Natural killer cell (primary cell): ENCODE results near the gene PLSCR3. TPM values are rescaled to one million over a fixed set of nuclear protein-coding genes. Genes with fewer than 3 reads are reported as not detected.

Source experiments
- ATAC-seq, 3 donors: fragments of 150-1000 bp in 2 of 3; fragments of 200-7000 bp in 1 of 3; cut with Tn5 transposase; 1 replicate in 1 of 3; 2 replicates in 2 of 3; pipeline ENCODE4 v1.10.0; 2021; ENCODE audit warnings: mild to moderate bottlenecking in 2 of 3, moderate library complexity in 2 of 3
- DNase-seq, 2 donors: peaks; one replicate each; pipeline versions ENCODE4 v3.0.0 to v3.0.0-alpha.2; 2013 to 2021; ENCODE audit warnings: mixed read lengths in 1 of 2
- H3K27ac ChIP-seq: one replicate; pipeline ENCODE4 v1.5.1; 2013; ENCODE audit warnings: mild to moderate bottlenecking, low read length
- H3K27me3 ChIP-seq: one replicate; pipeline ENCODE4 v1.6.1; 2013; ENCODE audit warnings: low read length; ENCODE audit not compliant: control insufficient read depth, insufficient read depth
- H3K36me3 ChIP-seq: one replicate; pipeline ENCODE4 v1.6.1; 2013; ENCODE audit warnings: low read length; ENCODE audit not compliant: control insufficient read depth, insufficient read depth
- H3K4me1 ChIP-seq: one replicate; pipeline ENCODE4 v1.6.1; 2013; ENCODE audit warnings: low read length; ENCODE audit not compliant: control insufficient read depth, insufficient read depth
- H3K4me3 ChIP-seq: one replicate; pipeline ENCODE4 v1.5.1; 2013; ENCODE audit warnings: low read length
- H3K9me3 ChIP-seq: one replicate; pipeline ENCODE4 v1.6.1; 2013; ENCODE audit warnings: low read length; ENCODE audit not compliant: control insufficient read depth, insufficient read depth
- H3K27ac Mint-ChIP-seq, 2 donors: one replicate each; pipeline ENCODE4 v1.8.0; 2022; ENCODE audit warnings: mild to moderate bottlenecking in 2 of 2, mixed read lengths in 2 of 2, moderate library complexity in 1 of 2
- H3K27me3 Mint-ChIP-seq, 2 donors: one replicate each; pipeline ENCODE4 v1.8.0; 2022; ENCODE audit warnings: low read depth in 2 of 2, mixed read lengths in 2 of 2
- H3K36me3 Mint-ChIP-seq: one replicate; pipeline ENCODE4 v1.8.0; 2022; ENCODE audit warnings: mixed read lengths
- H3K4me1 Mint-ChIP-seq, 2 donors: one replicate each; pipeline ENCODE4 v1.8.0; 2022; ENCODE audit warnings: mixed read lengths in 2 of 2
- H3K4me3 Mint-ChIP-seq: one replicate; pipeline ENCODE4 v1.8.0; 2022; ENCODE audit warnings: mild to moderate bottlenecking, moderate library complexity, mixed read lengths
- H3K9me3 Mint-ChIP-seq, 2 donors: one replicate each; pipeline ENCODE4 v1.8.0; 2022; ENCODE audit warnings: mixed read lengths in 2 of 2
- CTCF ChIP-seq: fragments of 200-600 bp; IDR thresholded peaks from one replicate; pipeline ENCODE4 v1.8.0; 2022; ENCODE audit warnings: antibody characterized with exemption
- WGBS: methylation state at CpG from one replicate; pipeline ENCODE4 v1.1.7; 2013; ENCODE audit warnings: missing lambda C conversion rate; ENCODE audit not compliant: insufficient coverage; 5-methylcytosine and 5-hydroxymethylcytosine counted together
- intact Hi-C: fragments of 100-400 bp; cut with micrococcal nuclease; formaldehyde crosslinking; loops from one replicate; pipeline ENCODE4 v1.14.2; 2022
- total RNA-seq, 4 donors: library from RNA; stranded (reverse); fragments of 120-200 nt in 1 of 4; gene quantifications; one replicate each; pipeline versions ENCODE4 v1.2.3 to v1.2.4, GENCODE V29; 2013 to 2022

Gene PLSCR3
- total RNA-seq, 3 donors from 2014 or later (not counting 1 experiment from before 2014, with no cell fraction given) = 38.2 to 57.8 (median 47.0) TPM

- intact Hi-C loops = no loop called here
- Histone ChIP-seq H3K4me1 (no peaks in the 10 kb centered on the region), H3K36me3 (no peaks in the 10 kb centered on the region), H3K27me3 (no peaks in the 10 kb centered on the region), H3K4me3 (no peak overlapping the region), H3K27ac (no peak overlapping the region), H3K9me3 (no peaks in the 10 kb centered on the region)
- Mint-ChIP-seq H3K9me3 (no peaks in the 10 kb centered on the region), H3K4me1 (no peaks in the 10 kb centered on the region), H3K36me3 (no peaks in the 10 kb centered on the region), H3K27me3 (peaks cover 0 to 2% of the 10 kb centered on the region in 2 donors), H3K27ac (no peak overlapping the region), H3K4me3 (no peak overlapping the region)
- ATAC-seq (no peak), DNase-seq (no peak)
- 89% methylated on average over 14 of the region's 14 CpGs for WGBS
- no peak for TF ChIP-seq CTCF
These were observed 20.5 kb upstream of the PLSCR3 start for GRCh38 chr17:7414837-7415236.

- Mint-ChIP-seq H3K27me3 (peaks cover 6 to 11% of the 10 kb centered on the region in 2 donors), H3K4me1 (peaks cover 0 to 4% of the 10 kb centered on the region in 2 donors), H3K36me3 (no peaks in the 10 kb centered on the region), H3K27ac (no peak overlapping the region), H3K9me3 (no peaks in the 10 kb centered on the region), H3K4me3 (no peak overlapping the region)
- Histone ChIP-seq H3K4me1 (peaks cover 3% of the 10 kb centered on the region), H3K4me3 (no peak overlapping the region), H3K27me3 (no peaks in the 10 kb centered on the region), H3K9me3 (no peaks in the 10 kb centered on the region), H3K36me3 (no peaks in the 10 kb centered on the region), H3K27ac (no peak overlapping the region)
- no peak for DNase-seq
- no peak for ATAC-seq
- TF ChIP-seq CTCF = no peak
- intact Hi-C loops = no loop called here
- 85% methylated on average over 6 of the region's 6 CpGs for WGBS
These were observed 19.1 kb upstream of the PLSCR3 start for GRCh38 chr17:7413346-7413985.

- Mint-ChIP-seq H3K36me3 (no peaks in the 10 kb centered on the region), H3K27me3 (peaks cover 6 to 16% of the 10 kb centered on the region in 2 donors), H3K27ac (no peak overlapping the region), H3K9me3 (no peaks in the 10 kb centered on the region), H3K4me1 (peaks cover 0 to 12% of the 10 kb centered on the region in 2 donors), H3K4me3 (no peak overlapping the region)
- TF ChIP-seq CTCF = no peak
- intact Hi-C loops = no loop called here
- ATAC-seq (no peak), DNase-seq (no peak)
- H3K4me1 ChIP-seq = peaks cover 4% of the 10 kb centered on the region
- no peak overlapping the region for H3K4me3 ChIP-seq
- H3K9me3 ChIP-seq = no peaks in the 10 kb centered on the region
- H3K27me3 ChIP-seq = no peaks in the 10 kb centered on the region
- H3K36me3 ChIP-seq = no peaks in the 10 kb centered on the region
- 93% methylated on average over 8 of the region's 8 CpGs for WGBS
- no peak overlapping the region for H3K27ac ChIP-seq
These were observed 17.1 kb upstream of the PLSCR3 start for GRCh38 chr17:7411427-7411750.
